Nephron (organoid): Measurements from ENCODE around the gene E2F3.

ENCODE experiments used
- H3K27ac Mint-ChIP-seq, 3 experiments: 2 replicates each; pipeline ENCODE4 v1.8.0; 2020; ENCODE audit warnings: mixed read lengths in 3 of 3, mild to moderate bottlenecking in 2 of 3, moderate library complexity in 1 of 3
- H3K27me3 Mint-ChIP-seq: 2 replicates; pipeline ENCODE4 v1.8.0; 2021; ENCODE audit warnings: low read depth, mild to moderate bottlenecking, moderate library complexity, mixed read lengths
- H3K36me3 Mint-ChIP-seq: 2 replicates; pipeline ENCODE4 v1.8.0; 2020; ENCODE audit warnings: low read depth, mixed read lengths
- H3K4me1 Mint-ChIP-seq: 2 replicates; pipeline ENCODE4 v1.8.0; 2020; ENCODE audit warnings: mixed read lengths
- H3K4me3 Mint-ChIP-seq, 3 experiments: 2 replicates each; pipeline ENCODE4 v1.8.0; 2020; ENCODE audit warnings: mild to moderate bottlenecking in 3 of 3, mixed read lengths in 3 of 3, moderate library complexity in 2 of 3
- H3K9me3 Mint-ChIP-seq: 2 replicates; pipeline ENCODE4 v1.8.0; 2020; ENCODE audit warnings: mixed read lengths
- CTCF ChIP-seq, 3 experiments: fragments of 200-600 bp; sonication (generic); IDR thresholded peaks; one replicate each; pipeline ENCODE4 v1.5.0; 2021; ENCODE audit warnings: antibody characterized with exemption in 3 of 3; ENCODE audit not compliant: unreplicated experiment in 3 of 3

The E2F3 gene

GRCh38 chr6:20409427-20409971 is 7.8 kb downstream of the E2F3 start:
- H3K36me3 Mint-ChIP-seq = peaks cover 41% of the 10 kb centered on the region
- no peaks in the 10 kb centered on the region for H3K9me3 Mint-ChIP-seq
- no peaks in the 10 kb centered on the region for H3K27me3 Mint-ChIP-seq

GRCh38 chr6:20411544-20411943 is 9.9 kb downstream of the E2F3 start:
- Mint-ChIP-seq H3K36me3 (peaks cover 41% of the 10 kb centered on the region), H3K4me3 (no peak overlapping the region), H3K27ac (no peak overlapping the region), H3K9me3 (no peaks in the 10 kb centered on the region), H3K4me1 (peaks cover 27% of the 10 kb centered on the region), H3K27me3 (no peaks in the 10 kb centered on the region)
- TF ChIP-seq CTCF (IDR thresholded peaks at IDR 0.05; ENCODE audit: unreplicated experiment in 3 of 3) = no peak

More at GRCh38 chr6:20409427-20409971, 7.8 kb downstream of the E2F3 start:
- Mint-ChIP-seq H3K4me3 (no peak overlapping the region), H3K4me1 (peaks cover 20% of the 10 kb centered on the region), H3K27ac (no peak overlapping the region)
- TF ChIP-seq CTCF (IDR thresholded peaks at IDR 0.05; ENCODE audit: unreplicated experiment in 3 of 3) = no peak

- Mint-ChIP-seq H3K4me3 (no peak overlapping the region), H3K36me3 (peaks cover 38% of the 10 kb centered on the region), H3K9me3 (no peaks in the 10 kb centered on the region), H3K27me3 (no peaks in the 10 kb centered on the region), H3K4me1 (peaks cover 27% of the 10 kb centered on the region), H3K27ac (no peak overlapping the region)
- TF ChIP-seq CTCF (IDR thresholded peaks at IDR 0.05; ENCODE audit: unreplicated experiment in 3 of 3) = no peak
These were observed 10.4 kb downstream of the E2F3 start for GRCh38 chr6:20411953-20412681.

- Mint-ChIP-seq H3K36me3 (peaks cover 32% of the 10 kb centered on the region), H3K4me3 (no peak overlapping the region), H3K27ac (no peak overlapping the region), H3K9me3 (no peaks in the 10 kb centered on the region), H3K4me1 (peaks cover 27% of the 10 kb centered on the region), H3K27me3 (no peaks in the 10 kb centered on the region)
- no peak for TF ChIP-seq CTCF (IDR thresholded peaks at IDR 0.05; ENCODE audit: unreplicated experiment in 3 of 3)
These were observed 11.0 kb downstream of the E2F3 start for GRCh38 chr6:20412682-20413073.

- H3K27me3 Mint-ChIP-seq = no peaks in the 10 kb centered on the region
- H3K27ac Mint-ChIP-seq = no peak overlapping the region
- peaks cover 27% of the 10 kb centered on the region for H3K4me1 Mint-ChIP-seq
These were observed 12.1 kb downstream of the E2F3 start for GRCh38 chr6:20413826-20414225.

More at GRCh38 chr6:20413826-20414225, 12.1 kb downstream of the E2F3 start:
- no peak overlapping the region for H3K4me3 Mint-ChIP-seq
- no peaks in the 10 kb centered on the region for H3K9me3 Mint-ChIP-seq
- peaks cover 28% of the 10 kb centered on the region for H3K36me3 Mint-ChIP-seq
- no peak for TF ChIP-seq CTCF (IDR thresholded peaks at IDR 0.05; ENCODE audit: unreplicated experiment in 3 of 3)
